T-helper 1 cell (primary cell): ENCODE measurements around the gene TEK.
"Not testable (repeated sequence)": the region's sequence is repeated elsewhere in the genome, so short reads cannot be mapped to it uniquely, and the experiment has no call there.

Experiments
- DNase-seq, 5 donors: peaks; one replicate each; pipeline ENCODE4 v3.0.0-alpha.2; 2012 to 2020
- total RNA-seq, 4 donors: gene quantifications; one replicate each; lab custom pipeline; 2026; lab: John Stamatoyannopoulos, UW

TEK gene
- total RNA-seq, result 0 reads per million in 4 donors

GRCh38 chr9:27108981-27109541 lies at the start of gene TEK:
Gene TEK, plus strand, starts transcription at chr9:27109225. Its CDS starts 366 bp downstream, at chr9:27109591.
- DNase-seq, result no peak

DNA sequence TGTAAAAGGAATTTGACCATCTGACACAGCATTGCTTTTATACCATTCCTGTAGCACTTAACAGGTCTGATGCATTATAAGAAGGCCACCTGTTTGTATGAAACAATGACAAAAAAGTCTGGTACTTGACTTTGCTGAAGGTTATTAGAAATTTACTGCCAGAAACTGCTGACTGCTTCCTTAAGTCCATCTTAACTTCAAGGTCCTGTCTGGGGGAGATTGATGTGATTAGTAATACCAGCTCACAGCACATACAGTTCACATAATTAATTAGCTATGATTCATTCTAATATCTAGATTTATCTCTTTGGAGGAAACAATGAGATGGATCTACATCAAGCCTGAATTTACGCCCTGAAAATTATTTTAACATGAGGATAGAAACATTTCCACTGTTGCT lies 49.6 kb upstream of the TEK start:
- no peak for DNase-seq

GRCh38 chr9:27059907-27060306 lies 49.1 kb upstream of the TEK start:
- no peak for DNase-seq

GRCh38 chr9:27065288-27065687 lies 43.7 kb upstream of the TEK start:
- DNase-seq, result no peak

GRCh38 chr9:27073841-27074728 lies 34.9 kb upstream of the TEK start:
- no peak for DNase-seq

- DNase-seq, result no peak
Measured at GRCh38 chr9:27078685-27079084, 30.3 kb upstream of the TEK start.

- DNase-seq, result no peak
Measured at GRCh38 chr9:27085456-27085855, 23.6 kb upstream of the TEK start.

- DNase-seq, result no peak
Measured at GRCh38 chr9:27086818-27087680, 22.0 kb upstream of the TEK start.

DNA sequence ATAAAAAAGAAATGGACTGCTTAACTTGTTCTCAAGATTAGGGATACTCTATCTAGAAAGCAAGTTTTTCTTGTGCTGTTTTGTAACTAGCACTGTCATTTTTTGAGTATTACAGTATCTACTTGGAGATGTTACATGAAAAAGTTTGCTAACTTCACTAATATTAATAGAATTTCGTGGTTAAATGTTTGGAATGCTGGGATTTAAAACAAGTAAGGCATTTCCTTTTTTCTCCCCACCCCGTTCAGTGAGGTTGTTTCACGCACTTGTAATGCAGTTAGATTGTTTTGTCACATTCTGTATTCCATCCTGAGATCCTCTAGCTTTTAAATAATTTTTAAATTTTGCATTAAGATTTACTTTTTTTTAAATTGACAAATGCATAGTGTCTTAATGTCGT lies 20.0 kb upstream of the TEK start:
- no peak for DNase-seq

GRCh38 chr9:27089706-27090105 lies 19.3 kb upstream of the TEK start:
- no peak for DNase-seq

DNA sequence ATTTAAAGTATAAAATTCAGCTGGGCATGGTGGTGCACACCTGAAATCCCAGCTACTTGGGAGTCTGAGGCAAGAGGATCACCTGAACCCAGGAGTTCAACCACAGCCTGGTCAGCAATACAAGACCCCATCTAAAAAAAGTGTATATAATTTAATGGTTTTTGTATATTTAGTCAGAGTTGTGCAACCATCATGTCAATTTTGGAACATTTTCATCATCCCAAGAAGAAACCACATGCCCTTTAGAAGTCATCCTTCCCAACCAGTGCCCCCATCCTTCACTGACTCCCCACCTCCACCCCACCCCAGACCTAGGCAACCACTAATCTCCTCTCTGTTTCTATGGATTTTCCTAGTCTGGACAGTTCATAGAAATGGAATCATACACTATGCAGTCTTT lies 18.8 kb upstream of the TEK start:
- DNase-seq, result no peak

DNA sequence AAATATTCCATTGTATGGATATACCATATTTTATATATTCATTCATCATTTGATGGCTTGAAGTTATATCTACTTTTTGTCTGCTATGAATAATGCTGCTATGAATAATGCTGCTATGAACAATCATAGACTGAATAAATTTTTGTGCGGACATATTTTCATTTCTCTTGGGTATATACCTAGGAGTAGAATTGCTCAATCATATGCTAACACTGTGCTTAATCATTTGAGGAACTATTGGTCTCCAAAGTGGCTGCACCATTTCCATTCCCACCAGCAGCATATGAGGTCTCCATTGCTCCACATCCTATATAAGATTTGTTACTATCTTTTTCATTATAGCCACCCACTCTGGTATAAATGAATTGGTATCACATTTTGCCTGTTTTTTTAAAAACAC lies 18.3 kb upstream of the TEK start:
- no peak for DNase-seq

- not testable (repeated sequence) for DNase-seq
Measured at GRCh38 chr9:27092496-27092895, 16.5 kb upstream of the TEK start.

DNA sequence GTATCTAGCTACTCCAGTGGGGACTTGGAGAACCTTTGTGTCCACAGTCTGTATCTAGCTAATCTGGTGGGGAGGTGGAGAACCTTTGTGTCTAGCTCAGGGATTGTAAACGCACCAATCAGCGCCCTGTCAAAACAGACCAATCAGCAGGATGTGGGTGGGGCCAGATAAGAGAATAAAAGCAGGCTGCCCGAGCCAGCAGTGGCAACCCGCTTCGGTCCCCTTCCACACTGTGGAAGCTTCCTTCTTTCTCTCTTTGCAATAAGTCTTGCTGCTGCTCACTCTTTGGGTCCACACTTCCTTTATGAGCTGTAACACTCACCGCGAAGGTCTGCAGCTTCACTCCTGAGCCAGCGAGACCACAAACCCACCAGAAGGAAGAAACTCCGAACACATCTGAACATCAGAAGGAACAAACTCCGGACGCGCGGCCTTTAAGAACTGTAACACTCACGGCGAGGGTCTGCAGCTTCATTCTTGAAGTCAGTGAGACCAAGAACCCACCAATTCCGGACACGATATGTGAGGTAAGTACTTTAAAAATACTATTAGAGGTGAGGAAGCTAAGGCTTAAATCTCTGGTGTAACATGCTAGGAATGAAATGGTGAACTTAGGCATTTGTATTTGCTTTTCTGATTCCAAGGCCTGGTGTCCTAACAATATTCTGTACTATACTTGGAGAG lies 15.5 kb upstream of the TEK start:
- not testable (repeated sequence) for DNase-seq

- no peak for DNase-seq
Measured at GRCh38 chr9:27094640-27095298, 14.3 kb upstream of the TEK start.

DNA sequence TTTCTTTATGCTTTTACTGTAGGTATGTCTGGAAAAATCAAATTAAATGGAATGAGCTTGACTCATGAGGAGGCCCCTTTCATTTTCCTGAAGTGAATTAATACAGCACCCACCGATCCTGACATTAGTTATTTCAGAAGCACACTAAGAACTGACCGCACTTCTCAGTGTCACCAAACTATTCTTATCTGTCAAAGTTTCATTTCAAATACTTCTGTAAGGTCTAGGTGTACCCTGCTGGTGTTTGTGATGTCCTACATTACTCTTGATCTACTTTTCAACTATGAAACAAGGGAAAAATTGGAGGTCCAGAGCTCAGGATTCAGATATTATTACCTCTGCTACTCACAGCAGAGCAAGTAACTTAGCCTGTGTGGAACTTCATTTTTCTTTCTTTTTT lies 1.8 kb upstream of the TEK start:
- DNase-seq, result no peak

- no peak for DNase-seq
Measured at GRCh38 chr9:27109621-27110020, 596 bp downstream of the TEK start.

DNA sequence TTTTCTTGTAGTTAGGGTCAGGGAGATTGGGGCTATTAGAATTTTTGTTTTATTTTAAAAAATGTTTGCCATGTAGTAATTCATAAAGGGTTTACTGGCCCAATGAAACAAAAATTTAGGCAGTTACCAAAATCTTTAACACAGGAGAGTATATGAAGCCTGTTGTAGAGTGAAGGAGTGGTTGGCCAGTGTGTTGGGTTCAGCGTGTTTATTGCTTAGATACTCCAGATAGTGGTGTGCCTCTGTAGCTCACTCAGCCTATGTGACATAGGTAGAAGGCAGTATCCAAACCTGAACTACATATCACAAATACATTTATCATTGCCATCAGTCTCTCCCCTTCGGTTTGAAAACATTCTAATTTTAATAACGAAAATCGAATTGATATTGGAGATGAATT lies 1.2 kb downstream of the TEK start:
- DNase-seq, result no peak

GRCh38 chr9:27112235-27112634 lies 3.2 kb downstream of the TEK start:
- no peak for DNase-seq

GRCh38 chr9:27117489-27118135 lies 8.6 kb downstream of the TEK start:
- no peak for DNase-seq

DNA sequence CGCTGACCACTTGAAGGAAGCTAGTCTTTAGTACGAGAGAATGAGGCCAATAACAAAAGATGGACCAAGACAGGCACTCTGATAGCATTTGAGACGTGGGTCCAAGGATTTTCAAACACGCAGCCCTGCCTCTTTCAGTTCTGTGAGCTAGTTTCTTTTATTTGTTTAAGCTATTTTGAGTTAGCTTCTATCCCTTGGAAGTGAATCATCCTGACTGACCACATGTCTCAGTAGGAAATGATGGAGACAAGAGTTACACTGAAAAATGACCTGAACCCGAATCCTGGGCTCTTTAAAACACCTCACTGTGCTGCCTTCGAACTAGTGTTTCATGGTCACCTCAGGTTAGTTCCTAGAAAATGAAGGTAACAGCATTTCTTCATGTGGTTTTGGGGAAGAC lies 9.9 kb downstream of the TEK start:
- no peak for DNase-seq

GRCh38 chr9:27124151-27124550 lies 15.1 kb downstream of the TEK start:
- no peak for DNase-seq
